NCI-H2107 treated with DMSO at 0.1 percent for 48 hours (cell line): ENCODE results near the gene CATSPER1.
A peak's percentile ranks its signal among the peaks of the same experiment; 100 is the strongest.

Experiments
- DNase-seq: peaks from one replicate; lab custom pipeline; 2025; ENCODE audit not compliant: unreplicated experiment; lab: John Stamatoyannopoulos, UW

CATSPER1 gene

GRCh38 chr11:66003291-66003690, 23.0 kb downstream of the CATSPER1 start:
- no peak for DNase-seq

- no peak for DNase-seq
These were observed 23.5 kb downstream of the CATSPER1 start for GRCh38 chr11:66002648-66003225.

GRCh38 chr11:66001942-66002647, 24.2 kb downstream of the CATSPER1 start, which contains the start of the genes BANF1 and EIF1AD:
Gene BANF1 (plus strand): TSS chr11:66002503. CDS start chr11:66003251, 748 bp downstream.
Gene EIF1AD (minus strand): TSS chr11:66002157. CDS start chr11:66000389, 1,768 bp downstream.
- DNase-seq = peak; percentile 97

- no peak for DNase-seq
These were observed 29.0 kb downstream of the CATSPER1 start for GRCh38 chr11:65997286-65997685.

GRCh38 chr11:65992056-65992455, 34.2 kb downstream of the CATSPER1 start:
- DNase-seq = no peak

GRCh38 chr11:65988791-65989592, 37.3 kb downstream of the CATSPER1 start:
- peak; percentile 95 for DNase-seq

- no peak for DNase-seq
These were observed 38.9 kb downstream of the CATSPER1 start for GRCh38 chr11:65987336-65987735.

- DNase-seq = no peak
These were observed 42.7 kb downstream of the CATSPER1 start for GRCh38 chr11:65983589-65983987.

- no peak for DNase-seq
These were observed 43.3 kb downstream of the CATSPER1 start for GRCh38 chr11:65982824-65983588.

GRCh38 chr11:65981972-65982823, 44.1 kb downstream of the CATSPER1 start:
- DNase-seq = no peak

- no peak for DNase-seq
These were observed 45.1 kb downstream of the CATSPER1 start for GRCh38 chr11:65981101-65981740.

- DNase-seq = no peak
These were observed 47.0 kb downstream of the CATSPER1 start for GRCh38 chr11:65979261-65979759.

GRCh38 chr11:65978391-65979238, 47.7 kb downstream of the CATSPER1 start:
- no peak for DNase-seq

- DNase-seq = no peak
These were observed 48.5 kb downstream of the CATSPER1 start for GRCh38 chr11:65977621-65978390.

GRCh38 chr11:65976216-65977176, 49.8 kb downstream of the CATSPER1 start:
- no peak for DNase-seq

- no peak for DNase-seq
These were observed 50.5 kb downstream of the CATSPER1 start for GRCh38 chr11:65975771-65976170.
